H1 (cell line): Measurements from ENCODE around the gene SMURF2. TPM values are rescaled to one million over a fixed set of nuclear protein-coding genes. Genes with fewer than 3 reads are reported as not detected.

Experiments used
- ATF2 ChIP-seq: IDR thresholded peaks from 2 replicates; pipeline ENCODE4 v1.6.1; 2012; ENCODE audit warnings: low read length, inconsistent platforms
- BCL11A ChIP-seq, 2 experiments: IDR thresholded peaks; one replicate each; pipeline ENCODE4 v1.6.1; 2011; ENCODE audit warnings: low read depth in 2 of 2, low read length in 2 of 2, mild to moderate bottlenecking in 2 of 2
- CEBPB ChIP-seq: IDR thresholded peaks from 2 replicates; pipeline ENCODE4 v1.6.1; 2012; ENCODE audit warnings: low read depth, low read length
- CHD7 ChIP-seq: fragments of 300-600 bp; sonication (generic); IDR thresholded peaks from 2 replicates; pipeline ENCODE4 v1.7.1; 2012; ENCODE audit warnings: low read length, moderate library complexity, mild to moderate bottlenecking, inconsistent platforms; ENCODE audit not compliant: insufficient replicate concordance
- E2F6 ChIP-seq: IDR thresholded peaks from 2 replicates; pipeline ENCODE4 v1.6.1; 2012; ENCODE audit warnings: inconsistent platforms
- KDM1A ChIP-seq: fragments of 200-600, 300-600 bp; sonication (generic); IDR thresholded peaks from 2 replicates; pipeline ENCODE4 v1.7.1; 2016; ENCODE audit warnings: mild to moderate bottlenecking, low read length, borderline replicate concordance
- KDM5A ChIP-seq: fragments of 200-600 bp; IDR thresholded peaks from 2 replicates; pipeline ENCODE4 v1.7.1; 2012; ENCODE audit warnings: mild to moderate bottlenecking, low read length, inconsistent platforms, mixed read lengths
- polyA plus RNA-seq, 7 experiments: library from polyadenylated mRNA; depleted of rRNA in 3 of 7; stranded (reverse) in 5 of 7; unstranded in 2 of 7; fragments of >200 nt in 5 of 7; fragments of 200-250 nt in 2 of 7; gene quantifications; 1 replicate in 5 of 7; 2 replicates in 1 of 7; 4 replicates in 1 of 7; pipeline versions ENCODE4 v1.2.1 to v1.2.3, GENCODE V29; 2011 to 2013; ENCODE audit warnings: missing spikeins in 2 of 7, mixed read lengths in 2 of 7
- total RNA-seq: library from RNA; stranded (reverse); fragmentation: NEBNext Ultra II Directional; extraction: Animal tissue kit (Norgen Biotek cat#: 25700); gene quantifications from 2 replicates; pipeline ENCODE4 v1.2.1, GENCODE V29; 2021

The SMURF2 gene
- total and polyA plus RNA-seq, 2 of the 8 experiments (the other 6 are each of a cell fraction or from before 2014, with no cell fraction given), result 7.2 to 29.2 TPM

DNA sequence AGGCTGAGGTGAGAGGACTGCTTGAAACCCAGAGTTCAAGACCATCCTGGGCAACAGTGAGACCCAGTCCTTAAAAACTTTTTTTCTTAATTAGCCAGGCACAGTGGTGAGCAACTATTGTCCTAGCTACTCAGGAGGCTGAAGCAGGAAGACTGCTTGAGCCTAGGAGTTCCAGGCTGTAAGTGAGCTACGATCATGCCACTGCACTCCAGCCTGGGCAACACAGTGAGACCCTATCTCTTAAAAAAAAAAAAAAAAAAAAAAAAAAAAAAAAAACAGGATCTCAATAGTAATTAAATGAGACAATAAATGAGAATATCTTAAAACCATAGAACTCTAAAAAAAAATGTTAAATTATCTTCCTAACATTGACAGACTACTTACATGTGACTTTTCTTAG is 14.3 kb downstream of the SMURF2 start (continued):
- TF ChIP-seq CHD7 (no peak), CEBPB (no peak), BCL11A (IDR thresholded peaks at IDR 0.05; ENCODE audit: low read depth in 2 of 2, low read length in 2 of 2) (no peak), KDM1A (no peak), ATF2 (no peak), KDM5A (no peak), E2F6 (no peak)
